Gastrocnemius medialis (tissue), 4 donors: Measurements from ENCODE around the gene SNX32.

ENCODE experiments used
- POLR2A ChIP-seq, 2 donors: fragments of 450-650 bp; IDR thresholded peaks; one replicate each; pipeline ENCODE4 v1.6.1; 2017; ENCODE audit warnings: antibody characterized with exemption in 2 of 2, mild to moderate bottlenecking in 2 of 2, moderate library complexity in 2 of 2
- TF ChIP-seq, protein P1 (sequence below), 5 experiments: fragments of 450-650 bp in 3 of 5; fragments of 200-600 bp in 2 of 5; sonication (generic) in 2 of 5; IDR thresholded peaks in 4 of 5; conservative IDR thresholded peaks in 1 of 5; 1 replicate in 4 of 5; 2 replicates in 1 of 5; pipeline ENCODE4 v1.5.1; 2016 to 2019; ENCODE audit warnings: antibody characterized with exemption in 5 of 5, mild to moderate bottlenecking in 3 of 5, moderate library complexity in 3 of 5

DNA sequence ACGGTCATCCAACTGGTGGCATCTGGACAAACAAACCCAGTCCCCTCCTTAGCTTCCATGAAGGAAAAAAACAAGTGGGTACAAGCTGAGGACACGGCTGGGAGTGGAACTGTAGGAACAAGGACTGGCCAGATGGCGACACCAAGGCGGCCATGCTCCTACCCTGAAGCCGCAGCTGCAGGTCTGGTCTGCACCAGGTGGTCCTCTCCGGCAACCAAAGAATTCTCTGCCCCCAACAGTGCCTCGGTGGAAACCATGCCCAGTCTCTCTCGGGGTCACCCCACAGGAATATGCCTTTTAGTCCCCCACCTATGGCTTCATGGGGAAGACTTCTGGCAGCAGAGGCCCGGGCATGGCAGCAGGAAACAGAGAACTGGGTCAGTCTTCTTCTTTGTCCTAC is 24.3 kb upstream of the SNX32 start:
- TF ChIP-seq POLR2A (IDR thresholded peaks at IDR 0.05): no peak
- TF ChIP-seq, protein P1, sequence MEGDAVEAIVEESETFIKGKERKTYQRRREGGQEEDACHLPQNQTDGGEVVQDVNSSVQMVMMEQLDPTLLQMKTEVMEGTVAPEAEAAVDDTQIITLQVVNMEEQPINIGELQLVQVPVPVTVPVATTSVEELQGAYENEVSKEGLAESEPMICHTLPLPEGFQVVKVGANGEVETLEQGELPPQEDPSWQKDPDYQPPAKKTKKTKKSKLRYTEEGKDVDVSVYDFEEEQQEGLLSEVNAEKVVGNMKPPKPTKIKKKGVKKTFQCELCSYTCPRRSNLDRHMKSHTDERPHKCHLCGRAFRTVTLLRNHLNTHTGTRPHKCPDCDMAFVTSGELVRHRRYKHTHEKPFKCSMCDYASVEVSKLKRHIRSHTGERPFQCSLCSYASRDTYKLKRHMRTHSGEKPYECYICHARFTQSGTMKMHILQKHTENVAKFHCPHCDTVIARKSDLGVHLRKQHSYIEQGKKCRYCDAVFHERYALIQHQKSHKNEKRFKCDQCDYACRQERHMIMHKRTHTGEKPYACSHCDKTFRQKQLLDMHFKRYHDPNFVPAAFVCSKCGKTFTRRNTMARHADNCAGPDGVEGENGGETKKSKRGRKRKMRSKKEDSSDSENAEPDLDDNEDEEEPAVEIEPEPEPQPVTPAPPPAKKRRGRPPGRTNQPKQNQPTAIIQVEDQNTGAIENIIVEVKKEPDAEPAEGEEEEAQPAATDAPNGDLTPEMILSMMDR (IDR thresholded peaks at IDR 0.05 in 4 of 5, conservative IDR thresholded peaks at IDR 0.05 in 1 of 5): no peak
